NCI-H128 (cell line): ENCODE measurements around the gene MKI67.
"Not testable (repeated sequence)": the region's sequence is repeated elsewhere in the genome, so short reads cannot be mapped to it uniquely, and the experiment has no call there.

Experiments
- DNase-seq: peaks from one replicate; lab custom pipeline; 2025; ENCODE audit not compliant: unreplicated experiment; lab: John Stamatoyannopoulos, UW

The MKI67 gene

GRCh38 chr10:128149267-128150014 is 23.2 kb upstream of the MKI67 start:
- no peak for DNase-seq

- no peak for DNase-seq
These were observed 21.4 kb upstream of the MKI67 start for GRCh38 chr10:128147669-128148068.

GRCh38 chr10:128147064-128147463 is 20.8 kb upstream of the MKI67 start:
- no peak for DNase-seq

GRCh38 chr10:128144547-128144946 is 18.3 kb upstream of the MKI67 start:
- no peak for DNase-seq

GRCh38 chr10:128143531-128143930 is 17.3 kb upstream of the MKI67 start:
- DNase-seq = no peak

GRCh38 chr10:128140425-128140824 is 14.2 kb upstream of the MKI67 start:
- DNase-seq = no peak

- DNase-seq = not testable (repeated sequence)
These were observed 12.2 kb upstream of the MKI67 start for GRCh38 chr10:128138429-128138828.

- no peak for DNase-seq
These were observed 11.7 kb upstream of the MKI67 start for GRCh38 chr10:128137877-128138276.

GRCh38 chr10:128130051-128130450 is 3.8 kb upstream of the MKI67 start:
- DNase-seq = no peak

- DNase-seq = no peak
These were observed 2.4 kb upstream of the MKI67 start for GRCh38 chr10:128128582-128128981.

GRCh38 chr10:128125416-128125943 is 743 bp downstream of the MKI67 start:
- no peak for DNase-seq

- DNase-seq = no peak
These were observed 1.3 kb downstream of the MKI67 start for GRCh38 chr10:128124813-128125403.

GRCh38 chr10:128123846-128124245 is 2.4 kb downstream of the MKI67 start:
- DNase-seq = no peak

GRCh38 chr10:128122931-128123330 is 3.3 kb downstream of the MKI67 start:
- no peak for DNase-seq

GRCh38 chr10:128121750-128122412 is 4.3 kb downstream of the MKI67 start:
- no peak for DNase-seq

GRCh38 chr10:128116851-128117615 is 9.2 kb downstream of the MKI67 start:
- DNase-seq = no peak

GRCh38 chr10:128116187-128116586 is 10.0 kb downstream of the MKI67 start:
- no peak for DNase-seq

GRCh38 chr10:128115356-128115755 is 10.9 kb downstream of the MKI67 start:
- DNase-seq = no peak

GRCh38 chr10:128114901-128115300 is 11.3 kb downstream of the MKI67 start:
- DNase-seq = no peak

GRCh38 chr10:128113026-128113425 is 13.2 kb downstream of the MKI67 start:
- DNase-seq = no peak

GRCh38 chr10:128111696-128112095 is 14.5 kb downstream of the MKI67 start:
- no peak for DNase-seq
